Stimulated activated CD8-positive, alpha-beta memory T cell treated with anti-CD3 and anti-CD28 coated beads, Interleukin-2, amount 100 ng/mL, for 1 hour (primary cell): Measurements from ENCODE around the gene NXPH1.

Experiments
- DNase-seq, 2 donors: peaks; one replicate each; pipeline ENCODE4 v3.0.0-alpha.2; 2020; ENCODE audit warnings: low read depth in 2 of 2

NXPH1 gene

DNA sequence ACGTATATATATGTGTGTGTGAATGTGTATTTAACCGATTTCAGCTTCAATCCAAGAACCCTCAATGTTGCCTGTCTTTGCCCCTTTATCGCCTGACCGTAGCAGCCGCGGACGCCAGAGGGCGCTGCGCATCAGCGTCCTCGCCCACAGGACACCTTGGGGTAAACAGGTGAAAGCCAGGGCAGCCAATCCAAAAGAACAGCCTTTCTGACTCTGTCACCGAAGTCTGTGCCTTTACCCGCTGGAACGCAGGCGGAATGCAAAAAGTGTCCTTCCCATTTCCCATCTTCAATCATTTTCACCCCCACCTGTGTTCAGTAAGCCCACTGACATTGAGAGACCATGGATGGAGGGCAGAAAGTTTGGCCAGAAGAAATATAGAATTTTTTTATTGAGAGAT lies 3.6 kb downstream of the NXPH1 start:
- DNase-seq: peak in 1 of 2 donors; percentile 3

GRCh38 chr7:8437606-8438005 lies 4.2 kb downstream of the NXPH1 start:
- no peak for DNase-seq

GRCh38 chr7:8440670-8441069 lies 7.3 kb downstream of the NXPH1 start:
- no peak for DNase-seq

DNA sequence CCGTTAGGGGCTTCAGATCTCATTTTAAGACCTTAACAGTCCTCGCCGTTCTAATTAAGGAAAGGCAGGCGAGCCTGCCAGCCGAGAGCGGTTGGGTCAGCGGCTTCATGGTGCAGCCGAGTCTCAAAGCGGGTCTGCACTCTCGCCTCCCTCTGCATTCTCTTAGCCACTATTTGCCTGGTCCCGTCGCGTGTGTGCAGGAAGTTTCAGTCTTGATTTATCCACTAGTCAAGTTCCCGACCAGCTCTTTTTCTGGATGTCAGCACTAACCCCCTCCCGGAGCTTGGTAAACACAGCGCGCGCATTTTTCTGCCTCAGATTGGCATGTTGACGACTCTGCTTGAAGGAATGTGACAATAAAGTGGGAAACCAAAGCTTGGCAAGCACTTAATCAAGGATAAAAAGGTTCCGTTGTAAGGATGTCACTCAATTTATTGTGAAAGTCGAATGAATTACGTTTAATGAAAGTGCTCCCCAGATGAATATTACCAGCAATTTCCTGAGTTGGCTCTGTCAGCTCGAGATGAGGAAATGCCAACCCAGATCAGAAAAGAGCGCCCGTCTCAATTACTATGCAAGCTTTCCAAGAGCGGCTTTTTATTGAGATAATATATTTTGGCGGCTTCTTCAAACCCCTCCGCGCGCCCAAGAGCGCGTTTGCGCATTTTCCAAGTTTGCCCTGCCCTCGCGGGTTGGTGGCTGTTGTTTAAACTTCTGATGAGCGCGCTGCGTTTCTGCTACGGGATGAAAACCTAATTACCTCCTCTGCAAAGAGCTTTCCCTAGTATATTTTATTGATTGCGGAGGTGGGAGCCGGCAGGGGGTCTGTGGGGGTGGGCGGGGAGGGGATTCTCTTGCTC lies 7.9 kb downstream of the NXPH1 start:
- DNase-seq: no peak

DNA sequence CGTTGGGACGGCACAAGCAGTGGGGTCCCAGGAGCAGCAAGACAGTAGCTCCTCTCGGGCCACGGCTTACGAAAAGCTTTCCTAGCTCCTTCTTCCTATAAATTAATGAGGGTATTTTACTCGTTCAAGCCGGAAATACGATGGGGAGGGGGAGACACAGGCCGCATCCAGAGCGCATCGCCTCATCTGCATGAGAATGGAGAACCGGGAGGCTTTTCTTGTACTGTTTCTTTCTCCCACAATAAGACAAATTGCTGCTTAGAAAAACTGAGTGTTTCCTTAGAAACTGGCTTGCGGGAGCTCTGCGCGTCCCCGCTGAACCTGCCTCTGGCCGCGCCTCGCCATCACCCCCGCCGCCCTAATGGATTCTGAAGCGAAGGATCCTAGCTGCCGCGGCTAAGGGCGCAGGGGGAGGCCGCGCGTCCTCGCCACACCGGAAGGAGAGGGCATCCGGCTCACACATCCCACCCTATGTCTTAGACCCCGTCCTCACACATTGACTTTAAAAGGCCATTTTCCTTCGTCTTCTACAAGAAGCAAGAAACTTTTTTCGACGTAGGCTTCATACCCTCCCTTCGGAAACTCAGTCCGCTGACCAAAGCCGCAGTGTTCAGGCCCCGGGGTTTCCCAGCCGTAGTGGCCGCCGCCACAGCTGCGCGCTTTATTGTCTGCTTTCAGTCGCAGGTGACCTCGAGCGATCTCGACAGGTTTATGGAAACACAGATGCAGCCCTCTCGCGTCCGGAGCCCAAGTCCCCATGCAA lies 8.8 kb downstream of the NXPH1 start:
- no peak for DNase-seq

DNA sequence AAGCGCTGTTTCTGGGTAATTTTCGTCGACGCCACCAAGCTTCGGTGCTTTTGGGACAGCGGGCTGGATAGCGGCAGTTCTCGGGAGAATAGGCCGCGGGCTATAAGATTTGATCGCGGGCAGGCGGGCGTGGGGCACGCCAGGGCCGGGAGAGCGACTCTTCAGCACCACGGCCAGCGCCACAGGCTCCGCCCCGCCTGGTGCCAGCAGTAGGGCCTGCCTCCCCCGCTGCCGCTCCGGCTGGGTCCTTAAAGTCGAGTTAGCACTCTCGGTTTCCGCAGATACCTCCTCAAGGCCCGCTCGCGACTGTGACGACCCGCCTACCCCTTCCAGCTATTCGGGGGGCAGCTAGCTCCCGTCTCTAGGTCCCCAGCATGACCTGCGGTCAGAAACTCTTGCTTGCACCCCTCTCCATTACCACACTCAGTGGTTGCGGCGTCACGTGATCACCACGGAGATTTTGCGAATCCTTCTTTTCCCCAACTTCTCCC lies 9.4 kb downstream of the NXPH1 start:
- peak in 1 of 2 donors; percentile 2 for DNase-seq

GRCh38 chr7:8443576-8444467 lies 10.4 kb downstream of the NXPH1 start:
- no peak for DNase-seq

GRCh38 chr7:8444468-8444769 lies 11.0 kb downstream of the NXPH1 start:
- no peak for DNase-seq

DNA sequence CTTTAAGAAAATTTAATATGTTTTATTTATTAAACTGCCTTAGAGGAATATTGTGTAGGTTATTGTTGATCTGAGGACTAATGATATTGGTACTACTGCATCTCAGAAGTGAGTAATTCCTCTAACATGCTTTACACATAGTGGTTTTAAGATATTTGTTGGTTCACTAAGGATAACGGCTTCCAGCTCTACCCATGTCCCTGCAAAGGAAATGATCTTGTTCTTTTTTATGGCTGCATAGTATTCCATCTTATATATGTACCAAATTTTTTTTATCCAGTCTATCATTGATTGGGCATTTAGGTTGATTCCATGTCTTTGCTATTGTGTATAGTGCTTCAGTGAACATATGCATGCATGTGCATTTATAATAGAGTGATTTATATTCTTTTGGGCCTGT lies 20.1 kb downstream of the NXPH1 start:
- DNase-seq: no peak

- DNase-seq: no peak
Measured at GRCh38 chr7:8455426-8455825, 22.0 kb downstream of the NXPH1 start.

GRCh38 chr7:8462309-8462708 lies 28.9 kb downstream of the NXPH1 start:
- DNase-seq: no peak

GRCh38 chr7:8465338-8465737 lies 31.9 kb downstream of the NXPH1 start:
- DNase-seq: no peak

DNA sequence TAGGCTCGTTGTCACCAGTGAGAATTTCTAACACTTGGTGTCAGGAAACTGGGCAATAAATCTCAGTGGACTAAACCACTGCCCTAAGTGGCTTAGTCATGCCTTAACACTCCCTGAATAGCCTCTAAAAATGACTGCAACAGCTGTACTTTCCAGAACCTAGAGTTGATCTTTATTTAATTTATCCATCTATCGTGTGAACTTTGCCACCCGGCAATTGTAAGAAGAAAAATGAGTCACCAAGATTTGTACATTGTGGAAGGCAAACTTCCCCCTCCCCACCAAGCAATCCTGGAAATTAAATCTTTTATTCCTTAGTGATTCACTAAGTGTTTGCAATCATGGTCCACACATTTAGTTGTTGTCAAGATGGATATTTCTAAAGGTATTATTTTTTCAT lies 47.1 kb downstream of the NXPH1 start:
- no peak for DNase-seq

- no peak for DNase-seq
Measured at GRCh38 chr7:8481096-8481495, 47.7 kb downstream of the NXPH1 start.

- DNase-seq: no peak
Measured at GRCh38 chr7:8481752-8482446, 48.5 kb downstream of the NXPH1 start.

GRCh38 chr7:8490391-8491045 lies 57.1 kb downstream of the NXPH1 start:
- no peak for DNase-seq

DNA sequence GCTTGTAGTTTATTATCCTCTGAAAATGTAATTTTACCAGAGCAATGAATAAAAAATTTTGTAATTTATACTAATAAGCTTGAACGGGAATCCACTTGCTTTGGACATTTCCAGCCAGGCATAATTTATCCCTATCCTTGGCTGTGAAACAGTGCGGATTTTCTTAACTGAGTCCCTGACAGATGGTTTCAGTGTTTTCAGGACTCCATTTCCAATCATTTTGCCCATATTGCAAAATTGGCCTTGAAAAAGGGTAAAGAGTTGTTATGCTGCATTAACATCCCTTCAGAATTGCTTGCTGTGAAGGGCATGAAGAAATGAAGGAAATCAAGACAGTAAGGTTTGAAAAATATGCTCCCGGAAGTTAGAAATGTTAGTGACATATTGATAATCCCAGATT lies 57.7 kb downstream of the NXPH1 start:
- DNase-seq: no peak

- no peak for DNase-seq
Measured at GRCh38 chr7:8491544-8492489, 58.4 kb downstream of the NXPH1 start.

DNA sequence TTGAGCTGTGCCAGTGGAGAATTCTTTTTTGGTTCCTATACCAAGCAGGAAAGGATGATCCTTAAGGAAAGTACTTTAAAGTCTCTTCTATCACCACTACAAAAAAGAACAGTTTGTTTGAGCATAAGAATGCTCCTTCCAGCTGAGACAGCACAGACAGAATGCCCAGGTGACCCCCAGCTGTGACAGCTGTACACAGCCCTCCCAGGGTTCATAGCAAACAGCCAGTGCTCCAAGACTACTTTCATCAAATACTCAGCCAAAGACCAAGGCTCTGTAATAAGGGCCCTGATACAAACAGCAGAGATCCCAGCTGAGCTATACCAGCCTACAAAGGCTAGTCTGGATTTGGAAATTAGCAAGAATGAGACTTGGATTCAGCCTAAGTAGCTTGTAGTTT lies 65.7 kb downstream of the NXPH1 start:
- no peak for DNase-seq

DNA sequence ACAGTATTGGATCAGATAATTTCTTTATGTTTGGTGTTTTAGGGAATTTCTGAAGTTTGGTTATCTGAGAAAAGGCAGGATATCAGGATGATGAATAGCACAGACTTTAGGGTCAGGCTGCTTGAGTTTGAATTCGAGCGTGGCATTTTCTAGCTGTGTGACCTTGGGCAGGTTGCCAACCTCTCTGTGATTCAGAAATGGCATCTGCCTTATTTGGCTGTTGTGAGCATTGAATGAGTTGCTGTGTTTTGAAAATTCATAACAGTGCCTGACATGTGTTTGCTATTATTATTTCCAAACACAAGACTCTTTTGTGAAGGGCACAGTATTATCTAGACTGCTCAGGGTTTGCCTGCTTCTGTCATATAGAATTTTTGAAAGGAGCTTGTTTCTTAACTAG lies 66.9 kb downstream of the NXPH1 start:
- no peak for DNase-seq
